Spleen (tissue), 7 donors: ENCODE results near the gene PPARGC1A.

Experiments
- POLR2A ChIP-seq, 3 donors: fragments of 450-650 bp; IDR thresholded peaks; one replicate each; pipeline ENCODE4 v1.5.1; 2017; ENCODE audit warnings: antibody characterized with exemption in 3 of 3, mild to moderate bottlenecking in 1 of 3
- POLR2AphosphoS5 ChIP-seq, 3 donors: sonication (generic); formaldehyde crosslinking; IDR thresholded peaks; one replicate each; pipeline ENCODE4 v1.5.1; 2017; ENCODE audit warnings: antibody characterized with exemption in 3 of 3
- TF ChIP-seq, protein P1 (sequence below), 11 experiments: fragments of 200-600 bp in 7 of 11; fragments of 450-650 bp in 4 of 11; sonication (generic) in 4 of 11; IDR thresholded peaks in 8 of 11; conservative IDR thresholded peaks in 3 of 11; 1 replicate in 7 of 11; 2 replicates in 4 of 11; pipeline versions ENCODE4 v1.4.0 to v1.8.0; 2016 to 2021; ENCODE audit warnings: antibody characterized with exemption in 11 of 11, inconsistent platforms in 4 of 11, mild to moderate bottlenecking in 1 of 11
- donor health status: DM: no; HTN: no; CAD: no; lungs with moderate emphysema.
- donor health status: DM: no; HTN: no; CAD: no.
- donor health status: DM: no; HTN: no; CAD: no.

DNA sequence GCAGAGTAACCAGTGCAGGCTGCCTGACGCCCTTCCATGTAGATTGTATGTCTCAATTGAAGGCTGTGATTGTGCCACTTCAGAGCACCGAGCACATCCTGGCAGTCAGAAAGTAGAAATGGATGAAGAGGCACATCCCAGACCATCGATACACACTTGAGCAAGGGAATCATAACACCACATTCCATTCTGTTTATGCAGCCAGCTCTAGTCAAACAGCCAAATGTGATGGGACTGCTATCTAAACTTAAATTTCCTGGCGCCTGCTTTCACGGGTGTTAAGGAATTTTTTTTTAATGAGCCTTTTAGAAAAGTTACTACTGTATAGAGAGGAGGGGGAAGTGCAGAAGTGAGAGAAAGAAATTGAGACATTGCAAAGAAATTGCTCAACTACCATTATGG is 84.4 kb downstream of the PPARGC1A start:
- TF ChIP-seq POLR2A (IDR thresholded peaks at IDR 0.05) (no peak), POLR2AphosphoS5 (IDR thresholded peaks at IDR 0.05) (no peak)
- TF ChIP-seq, protein P1, sequence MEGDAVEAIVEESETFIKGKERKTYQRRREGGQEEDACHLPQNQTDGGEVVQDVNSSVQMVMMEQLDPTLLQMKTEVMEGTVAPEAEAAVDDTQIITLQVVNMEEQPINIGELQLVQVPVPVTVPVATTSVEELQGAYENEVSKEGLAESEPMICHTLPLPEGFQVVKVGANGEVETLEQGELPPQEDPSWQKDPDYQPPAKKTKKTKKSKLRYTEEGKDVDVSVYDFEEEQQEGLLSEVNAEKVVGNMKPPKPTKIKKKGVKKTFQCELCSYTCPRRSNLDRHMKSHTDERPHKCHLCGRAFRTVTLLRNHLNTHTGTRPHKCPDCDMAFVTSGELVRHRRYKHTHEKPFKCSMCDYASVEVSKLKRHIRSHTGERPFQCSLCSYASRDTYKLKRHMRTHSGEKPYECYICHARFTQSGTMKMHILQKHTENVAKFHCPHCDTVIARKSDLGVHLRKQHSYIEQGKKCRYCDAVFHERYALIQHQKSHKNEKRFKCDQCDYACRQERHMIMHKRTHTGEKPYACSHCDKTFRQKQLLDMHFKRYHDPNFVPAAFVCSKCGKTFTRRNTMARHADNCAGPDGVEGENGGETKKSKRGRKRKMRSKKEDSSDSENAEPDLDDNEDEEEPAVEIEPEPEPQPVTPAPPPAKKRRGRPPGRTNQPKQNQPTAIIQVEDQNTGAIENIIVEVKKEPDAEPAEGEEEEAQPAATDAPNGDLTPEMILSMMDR (IDR thresholded peaks at IDR 0.05 in 8 of 11, conservative IDR thresholded peaks at IDR 0.05 in 3 of 11), result no peak
